RCC 7860 (cell line): ENCODE data around the gene POM121C.
"Not testable (repeated sequence)": the region's sequence is repeated elsewhere in the genome, so short reads cannot be mapped to it uniquely, and the experiment has no call there.

ENCODE experiments used
- DNase-seq: peaks from one replicate; pipeline ENCODE4 v3.0.0-alpha.2; 2015; ENCODE audit warnings: low spot score
- FAIRE-seq: peaks from 2 replicates; lab custom pipeline; 2012; peaks lifted over from hg19 to GRCh38; lab: Jason Lieb, UNC

Gene POM121C

DNA sequence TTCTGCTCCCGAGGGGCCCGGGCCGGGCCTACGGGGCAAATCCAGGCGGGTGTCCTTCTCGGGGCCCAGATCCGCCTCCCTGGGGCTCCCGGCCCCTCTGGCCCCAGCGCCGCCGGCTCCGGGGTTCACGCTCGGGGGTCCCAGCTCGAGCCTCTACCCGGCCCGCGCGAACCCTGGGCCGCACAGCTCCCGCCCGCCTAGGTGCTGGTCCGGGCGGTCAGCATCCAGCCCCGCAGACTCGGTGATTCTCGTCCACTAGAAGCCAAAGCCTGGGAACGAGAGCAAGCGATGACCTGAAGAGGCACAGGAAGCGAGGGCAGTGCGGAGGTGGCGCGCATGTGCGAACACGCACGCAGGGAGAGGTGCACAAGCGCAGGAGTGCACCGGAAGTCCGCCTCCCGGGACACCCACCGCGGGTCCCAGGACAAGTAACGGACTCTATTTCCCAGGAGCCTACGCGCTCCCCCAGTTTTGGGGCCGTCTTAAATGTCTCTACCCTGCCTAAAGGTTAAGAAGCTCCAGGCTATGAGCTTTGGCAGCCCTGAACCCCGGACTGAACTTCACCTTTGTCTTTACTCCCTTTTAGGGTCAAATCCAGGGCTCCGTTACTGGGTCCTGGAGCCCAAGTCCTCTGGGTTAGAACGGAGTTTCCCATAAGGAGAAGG, at the start of gene POM121C:
TSS of gene POM121C (minus strand) at position 321 of the 665 bp plus-strand sequence. CDS start 44,803 bp downstream, outside the sequence.
- FAIRE-seq = peak; percentile 16

DNA sequence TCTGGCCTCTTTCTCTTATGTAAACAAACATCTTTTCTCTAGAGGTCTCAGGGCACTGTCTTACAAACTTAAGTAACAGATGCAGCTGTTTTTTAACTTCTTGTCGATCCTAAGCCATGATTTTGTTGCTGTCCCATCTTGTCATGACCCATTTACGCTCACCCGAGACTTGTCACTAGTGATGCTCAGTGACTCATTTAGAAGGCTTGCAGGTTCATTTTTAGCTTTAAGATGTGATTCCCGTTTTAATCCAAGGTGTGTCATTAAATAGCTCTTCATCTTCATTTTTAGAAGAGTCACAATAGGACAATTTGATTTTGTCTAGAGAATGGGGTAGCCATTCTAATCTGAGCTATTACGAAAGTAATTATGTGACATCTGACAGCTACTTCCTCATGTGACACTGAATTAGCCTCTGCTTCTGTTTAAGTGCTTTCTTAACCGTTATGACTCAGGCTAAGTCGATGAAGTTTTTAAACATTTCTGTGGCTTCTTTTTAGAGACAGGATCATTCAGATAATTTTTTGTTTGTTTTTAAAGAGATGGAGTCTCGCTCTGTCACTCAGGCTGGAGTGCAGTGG, 48.7 kb upstream of the POM121C start:
- DNase-seq (peak; percentile 77), FAIRE-seq (peak; percentile 63)

More for the DNA sequence above, at the start of gene POM121C:
- DNase-seq = peak; percentile 92

DNA sequence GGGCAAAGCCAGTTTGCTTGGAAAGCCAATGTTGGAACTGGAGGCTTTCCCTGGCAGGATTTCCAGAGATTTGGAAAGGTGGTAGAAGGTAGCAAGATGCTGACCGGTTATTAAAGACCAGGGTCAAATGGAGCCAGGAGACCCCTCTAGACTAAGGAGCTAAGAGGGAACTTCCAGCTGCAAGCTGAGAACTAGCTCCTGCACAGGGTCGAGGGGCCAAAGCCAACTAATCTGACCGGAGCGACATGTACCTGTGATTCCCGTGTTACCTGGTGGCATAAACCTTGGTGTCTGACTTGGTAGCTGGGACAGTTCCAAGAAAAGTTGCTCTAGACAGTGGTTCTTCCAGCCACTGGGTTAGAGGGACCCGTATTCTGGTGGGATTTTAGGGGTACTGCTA, 47.8 kb upstream of the POM121C start:
- no peak for FAIRE-seq

DNA sequence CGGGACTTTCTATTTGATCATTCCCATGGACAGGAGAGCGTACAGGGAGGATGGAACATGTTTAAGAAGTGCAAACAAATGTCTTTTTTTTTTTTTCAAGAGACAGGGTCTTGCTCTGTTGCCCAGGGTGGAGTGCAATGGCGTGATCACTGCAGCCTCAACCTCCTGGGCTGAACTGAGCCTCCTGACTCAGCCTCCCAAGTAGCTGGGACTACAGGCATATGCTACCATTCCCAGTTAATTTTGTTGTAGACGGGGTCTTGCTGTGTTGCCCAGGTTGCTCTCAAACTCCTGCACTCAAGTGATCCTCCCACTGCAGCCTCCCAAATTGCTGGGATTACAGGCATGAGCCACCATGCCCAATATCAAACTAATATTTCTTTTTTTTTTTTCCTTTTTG, 46.5 kb upstream of the POM121C start:
- FAIRE-seq (no peak), DNase-seq (no peak)

More for the DNA sequence above, 47.8 kb upstream of the POM121C start:
- DNase-seq = no peak

DNA sequence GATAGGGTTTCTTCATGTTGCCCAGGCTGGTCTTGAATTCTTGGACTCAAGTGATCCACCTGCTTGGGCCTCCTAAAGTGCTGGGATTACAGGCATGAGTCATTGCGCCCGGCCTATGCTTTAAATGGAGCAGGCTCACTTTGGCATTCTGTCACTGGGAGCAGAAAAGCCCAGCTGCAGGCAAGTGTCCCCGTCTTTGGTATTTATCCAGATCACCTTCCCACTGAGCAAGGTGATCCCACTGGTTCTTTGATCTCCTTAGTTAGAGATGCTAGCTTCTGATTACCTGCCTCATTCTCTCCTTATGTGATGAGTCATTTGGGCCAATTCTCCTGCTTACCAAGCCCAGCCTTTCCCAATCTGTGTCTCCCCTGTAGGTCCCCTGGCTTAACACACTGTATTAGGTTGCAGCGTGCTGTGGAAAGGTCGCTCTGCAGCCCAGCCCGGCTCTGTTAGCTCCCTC, 45.3 kb upstream of the POM121C start:
- FAIRE-seq (no peak), DNase-seq (no peak)

DNA sequence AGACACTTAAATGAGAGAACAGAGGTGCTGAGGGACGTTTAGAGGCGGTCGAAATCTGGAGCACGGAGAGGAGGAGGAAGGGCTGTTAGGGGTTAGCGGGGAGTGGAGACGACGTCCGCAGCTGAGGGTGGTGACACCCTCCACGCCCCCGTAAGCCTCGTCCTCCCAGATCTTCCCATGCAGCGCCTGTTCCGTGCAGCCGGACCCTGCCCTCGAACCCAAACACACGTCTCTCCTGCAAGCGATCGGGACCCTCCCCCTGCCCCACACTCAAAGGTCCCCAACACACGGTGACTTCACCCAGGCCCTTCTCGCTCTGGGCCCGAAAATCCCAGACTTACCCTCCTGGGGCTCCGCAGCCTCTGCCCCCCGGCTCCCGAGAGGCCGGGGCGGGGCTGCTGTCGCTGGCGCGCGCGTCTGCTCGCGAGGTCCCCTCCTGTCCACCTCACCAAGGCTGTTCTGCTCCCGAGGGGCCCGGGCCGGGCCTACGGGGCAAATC, 41.2 kb upstream of the POM121C start:
- not testable (repeated sequence) for DNase-seq, FAIRE-seq

DNA sequence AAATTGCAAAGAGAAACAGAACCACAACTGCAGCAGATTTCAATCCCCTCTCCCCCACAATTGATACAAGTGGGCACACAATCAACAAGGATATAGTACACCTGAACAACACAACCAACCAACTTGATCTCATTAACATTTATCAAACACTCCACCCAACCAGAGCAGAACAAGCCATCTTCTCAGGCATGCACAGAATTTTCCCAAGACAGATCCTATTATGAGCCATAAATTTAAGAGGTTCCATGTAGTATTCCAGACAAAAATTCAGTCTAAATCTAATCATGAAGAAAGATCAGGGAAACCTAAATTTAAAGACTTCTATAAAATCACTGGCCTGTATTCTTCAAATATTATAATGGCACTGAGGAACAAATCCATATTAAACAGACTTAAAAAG, 35.6 kb upstream of the POM121C start:
- not testable (repeated sequence) for FAIRE-seq, DNase-seq

DNA sequence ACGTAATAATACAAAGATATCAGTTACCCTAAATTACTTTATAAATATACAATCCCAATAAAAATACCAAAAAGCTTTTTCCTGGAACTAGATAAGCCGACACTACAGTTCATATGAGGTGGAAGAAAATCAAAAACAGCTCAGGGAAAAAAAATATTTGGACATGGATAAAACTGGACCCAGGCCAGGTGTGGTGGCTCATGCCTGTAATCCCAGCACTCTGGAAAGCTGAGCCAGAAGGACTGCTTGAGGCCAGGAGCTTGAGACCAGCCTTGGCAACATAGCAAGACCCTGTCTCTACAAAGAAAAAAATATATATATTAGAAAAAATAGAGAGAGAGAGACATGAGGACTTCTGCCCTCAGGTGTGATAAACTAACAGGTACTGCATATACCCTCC, 32.7 kb upstream of the POM121C start:
- not testable (repeated sequence) for FAIRE-seq, DNase-seq

DNA sequence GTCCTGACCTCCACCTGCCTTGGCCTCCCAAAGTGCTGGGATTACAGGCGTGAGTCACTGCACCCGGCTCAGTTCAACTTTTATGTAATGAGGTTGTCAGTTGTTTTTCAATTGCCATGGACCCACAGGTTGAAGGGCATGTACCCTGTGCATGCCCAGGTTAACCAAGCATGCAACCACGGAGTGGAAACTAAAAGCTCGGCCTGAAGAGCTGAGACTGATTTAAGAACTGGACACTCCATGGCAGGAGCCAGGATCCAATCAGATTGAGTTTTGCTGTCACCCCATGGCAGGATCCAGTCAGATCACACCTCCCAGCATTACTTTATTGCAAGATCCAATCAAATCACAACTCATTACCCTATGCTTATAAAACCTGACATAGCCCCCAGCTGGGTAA, 22.9 kb upstream of the POM121C start:
- peak; percentile 91 for FAIRE-seq
- not testable (repeated sequence) for DNase-seq

DNA sequence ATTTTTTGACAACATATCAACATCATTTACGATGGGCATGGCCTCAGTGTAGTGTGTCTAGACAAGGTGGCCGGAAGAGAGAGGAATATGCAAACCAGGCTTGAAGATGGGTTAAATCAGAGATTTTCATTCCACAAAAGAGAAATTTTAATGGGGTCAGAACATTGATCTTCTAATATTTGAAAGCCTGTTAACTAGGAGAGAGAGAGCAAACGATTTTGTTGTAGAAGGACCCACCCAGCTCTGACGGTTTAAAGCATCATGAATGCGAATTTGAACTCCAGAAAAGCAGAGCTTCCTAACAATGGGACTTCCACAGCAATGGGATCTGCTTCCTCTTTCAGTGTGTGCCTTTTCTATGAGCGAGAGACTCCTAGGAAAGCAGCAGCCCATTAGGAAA, 5.9 kb upstream of the POM121C start, which contains the start of gene SPDYE5:
TSS of gene SPDYE5 (plus strand) at position 301 of the 400 bp plus-strand sequence. CDS start 1,728 bp downstream, outside the sequence.
- not testable (repeated sequence) for FAIRE-seq, DNase-seq

DNA sequence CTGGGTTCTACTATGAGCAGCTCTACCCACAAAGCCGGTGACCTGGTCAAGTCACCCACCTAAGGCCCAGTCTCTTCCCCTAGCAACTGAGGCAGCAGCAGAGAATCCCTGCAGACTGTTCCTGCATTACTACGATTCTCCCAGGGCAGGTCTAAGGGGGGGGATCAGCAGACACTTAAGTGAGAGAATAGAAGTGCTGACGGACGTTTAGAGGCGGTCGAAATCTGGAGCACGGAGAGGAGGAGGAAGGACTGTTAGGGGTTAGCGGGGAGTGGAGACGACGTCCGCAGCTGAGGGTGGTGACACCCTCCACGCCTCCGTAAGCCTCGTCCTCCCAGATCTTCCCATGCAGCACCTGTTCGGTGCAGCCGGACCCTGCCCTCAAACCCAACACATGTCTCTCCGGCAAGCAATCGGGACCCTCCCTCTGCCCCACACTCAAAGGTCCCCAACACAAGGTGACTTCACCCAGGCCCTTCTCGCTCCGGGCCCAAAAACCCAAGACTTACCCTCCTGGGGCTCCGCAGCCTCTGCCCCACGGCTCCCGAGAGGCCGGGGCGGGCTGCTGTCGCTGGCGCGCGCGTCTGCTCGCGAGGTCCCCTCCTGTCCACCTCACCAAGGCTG, 632 bp downstream of the POM121C start:
- DNase-seq, FAIRE-seq: not testable (repeated sequence)

DNA sequence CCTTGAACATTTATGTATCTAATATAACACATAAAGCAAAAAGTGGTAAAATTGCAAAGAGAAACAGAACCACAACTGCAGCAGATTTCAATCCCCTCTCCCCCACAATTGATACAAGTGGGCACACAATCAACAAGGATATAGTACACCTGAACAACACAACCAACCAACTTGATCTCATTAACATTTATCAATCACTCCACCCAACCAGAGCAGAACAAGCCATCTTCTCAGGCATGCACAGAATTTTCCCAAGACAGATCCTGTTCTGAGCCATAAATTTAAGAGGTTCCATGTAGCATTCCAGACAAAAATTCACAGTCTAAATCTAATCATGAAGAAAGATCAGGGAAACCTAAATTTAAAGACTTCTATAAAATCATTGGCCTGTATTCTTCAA, 5.8 kb downstream of the POM121C start:
- DNase-seq = not testable (repeated sequence)

DNA sequence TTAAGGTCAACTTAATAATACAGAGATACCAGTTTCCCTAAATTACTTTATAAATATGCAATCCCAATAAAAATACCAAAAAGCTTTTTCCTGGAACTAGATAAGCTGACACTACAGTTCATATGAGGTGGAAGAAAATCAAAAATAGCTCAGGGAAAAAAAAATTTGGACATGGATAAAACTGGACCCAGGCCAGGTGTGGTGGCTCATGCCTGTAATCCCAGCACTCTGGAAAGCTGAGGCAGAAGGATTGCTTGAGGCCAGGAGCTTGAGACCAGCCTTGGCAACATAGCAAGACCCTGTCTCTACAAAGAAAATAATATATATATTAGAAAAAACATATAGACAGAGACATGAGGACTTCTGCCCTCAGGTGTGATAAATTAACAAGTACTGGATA, 8.6 kb downstream of the POM121C start:
- FAIRE-seq, DNase-seq: not testable (repeated sequence)

More for the DNA sequence above, 5.8 kb downstream of the POM121C start:
- FAIRE-seq = not testable (repeated sequence)

DNA sequence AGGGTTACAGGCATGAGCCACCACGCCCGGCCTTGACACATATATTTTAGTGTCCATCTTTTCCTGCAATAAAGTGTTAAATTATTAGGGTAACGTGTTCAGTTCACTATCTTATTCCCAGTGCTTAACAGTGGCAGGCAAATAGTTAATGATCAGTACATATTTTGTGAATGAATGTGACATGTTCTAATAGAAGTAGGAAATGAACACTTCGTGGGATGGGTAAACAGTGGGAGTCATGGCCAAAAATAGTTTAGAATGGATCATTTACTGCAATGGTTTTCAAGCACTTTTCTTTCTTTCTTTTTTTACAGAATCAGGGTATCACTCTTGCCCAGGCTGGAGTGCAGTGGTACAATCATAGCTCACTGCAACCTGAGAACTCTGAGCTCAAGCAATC, 15.9 kb downstream of the POM121C start:
- DNase-seq, FAIRE-seq: not testable (repeated sequence)

DNA sequence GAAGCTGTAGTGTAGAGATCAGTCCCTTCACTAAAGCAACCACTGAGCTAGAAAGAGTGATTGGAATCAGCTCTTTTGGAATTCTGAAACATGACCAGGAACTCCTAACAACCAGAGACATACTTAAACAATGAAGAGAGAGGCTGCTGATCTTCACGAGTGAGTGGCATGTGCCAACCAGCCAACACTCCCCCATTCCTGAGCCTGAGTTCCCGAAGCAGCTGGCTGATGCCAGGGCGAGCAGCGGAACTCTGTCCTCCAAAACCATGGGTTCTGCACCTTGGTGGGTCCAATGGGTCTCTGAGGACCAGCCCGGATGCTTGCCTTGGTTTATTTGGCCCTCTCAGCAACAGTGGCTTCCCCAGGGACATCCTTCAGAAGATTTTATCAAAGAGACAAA, 25.6 kb downstream of the POM121C start:
- FAIRE-seq, DNase-seq: not testable (repeated sequence)

DNA sequence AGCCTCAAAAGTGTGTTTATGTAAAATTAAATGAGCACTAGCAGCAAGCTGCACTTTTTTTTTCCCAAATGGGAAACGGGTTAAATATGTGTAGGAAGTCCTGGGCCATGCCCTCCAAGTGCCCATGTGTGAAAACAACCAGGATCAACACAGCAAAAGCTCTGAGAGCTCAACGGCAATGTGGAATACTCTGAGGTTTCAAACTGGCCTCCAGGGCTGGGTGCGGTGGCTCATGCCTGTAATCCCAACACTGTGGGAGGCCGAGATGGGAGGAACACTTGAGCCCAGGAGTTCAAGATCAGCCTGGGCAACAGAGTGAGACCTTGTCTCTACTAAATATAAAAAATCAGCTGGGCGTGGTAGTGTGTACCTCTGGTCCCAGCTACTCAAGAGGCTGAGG, 28.1 kb downstream of the POM121C start:
- not testable (repeated sequence) for FAIRE-seq, DNase-seq

DNA sequence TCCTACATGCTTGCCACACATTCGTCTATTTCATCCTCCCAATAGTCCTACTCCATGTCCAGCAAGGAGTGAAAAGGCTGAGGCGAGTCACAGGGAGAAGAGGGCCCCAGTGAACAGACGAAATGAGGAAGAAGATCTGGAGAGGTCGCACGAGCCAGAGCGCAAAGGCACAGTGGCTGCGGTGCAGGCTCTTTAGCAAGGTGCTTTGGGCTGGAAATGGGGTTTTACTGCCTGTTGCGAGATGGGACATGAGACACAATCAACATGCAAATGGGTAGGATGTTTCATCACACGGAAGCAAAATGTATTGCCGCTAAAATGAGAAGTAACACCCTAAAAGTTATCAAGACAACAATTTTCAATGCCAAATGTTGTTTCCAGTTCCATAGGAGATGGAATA, 29.7 kb downstream of the POM121C start:
- FAIRE-seq, DNase-seq: not testable (repeated sequence)

DNA sequence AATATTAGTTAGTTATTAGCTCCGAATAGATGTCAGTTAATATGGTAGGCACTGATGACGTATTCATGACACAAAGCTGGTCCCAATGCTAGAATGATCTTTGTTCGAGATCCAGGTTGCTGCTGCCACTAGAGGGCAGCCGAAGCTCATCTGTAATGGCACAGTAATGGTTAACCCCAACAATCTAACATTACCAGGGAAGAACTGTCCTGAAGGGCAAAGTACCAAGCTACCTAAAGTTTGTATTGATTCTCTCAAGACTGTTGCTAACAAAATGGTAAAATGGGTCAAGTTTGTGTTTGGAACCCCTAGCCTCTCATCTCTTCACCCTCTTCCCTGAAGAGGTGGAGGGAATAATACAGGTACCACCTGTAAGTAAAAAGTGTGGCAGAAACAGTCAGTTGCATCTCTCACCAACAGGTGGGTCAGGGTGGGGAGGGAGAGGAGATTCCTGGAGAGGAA, 33.6 kb downstream of the POM121C start:
- DNase-seq = not testable (repeated sequence)
- FAIRE-seq = peak; percentile 82

DNA sequence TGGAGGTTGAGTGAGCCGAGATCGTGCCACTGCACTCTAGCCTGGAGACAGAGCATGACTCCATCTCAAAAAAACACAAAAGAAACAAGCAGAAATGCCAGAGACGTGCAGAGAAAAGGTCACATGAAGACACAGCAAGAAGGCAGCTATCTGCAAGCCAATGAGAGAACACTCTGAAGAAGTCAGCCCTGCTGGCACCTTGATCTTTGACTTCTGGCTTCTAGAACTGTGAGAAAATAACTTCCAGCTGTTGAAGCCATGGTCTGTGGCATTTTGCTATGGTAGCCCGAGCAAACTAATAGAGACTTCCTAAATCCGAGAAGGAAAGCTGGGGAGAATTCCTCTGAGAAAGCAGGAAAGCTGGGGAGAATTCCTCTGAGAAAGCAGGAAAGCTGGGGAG, 36.2 kb downstream of the POM121C start:
- not testable (repeated sequence) for DNase-seq, FAIRE-seq

DNA sequence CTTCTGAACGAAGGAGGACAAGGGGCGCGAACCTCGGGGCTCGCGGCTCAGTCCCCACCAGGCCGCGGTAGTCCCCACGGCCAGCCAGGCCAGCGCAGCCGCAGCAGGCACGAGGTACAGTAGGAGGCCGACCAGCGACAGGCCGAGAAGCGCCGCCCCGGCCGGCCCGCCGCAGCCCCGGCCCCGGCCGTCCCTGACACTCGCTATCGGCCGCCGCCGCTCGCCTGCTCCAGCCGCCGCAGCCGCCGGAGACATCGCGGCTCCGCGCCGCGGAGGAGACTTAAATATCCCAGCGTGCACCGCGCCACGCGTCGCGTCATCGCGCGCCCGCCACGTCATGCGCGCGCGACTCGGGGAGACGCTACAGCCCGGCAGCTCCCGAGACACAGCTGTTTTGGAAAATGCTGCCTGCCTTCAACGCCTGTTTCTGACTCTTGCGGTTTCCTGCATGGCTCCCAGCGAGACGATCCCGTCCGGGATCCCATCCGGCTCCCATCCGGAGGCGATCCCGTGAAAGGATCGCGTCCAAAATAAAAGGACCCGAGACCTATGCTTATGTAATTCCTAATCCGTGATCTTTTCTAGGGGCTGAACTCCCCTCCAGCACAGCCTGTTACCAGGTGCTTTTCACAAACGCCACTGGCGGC, 43.5 kb downstream of the POM121C start:
- FAIRE-seq, DNase-seq: not testable (repeated sequence)

DNA sequence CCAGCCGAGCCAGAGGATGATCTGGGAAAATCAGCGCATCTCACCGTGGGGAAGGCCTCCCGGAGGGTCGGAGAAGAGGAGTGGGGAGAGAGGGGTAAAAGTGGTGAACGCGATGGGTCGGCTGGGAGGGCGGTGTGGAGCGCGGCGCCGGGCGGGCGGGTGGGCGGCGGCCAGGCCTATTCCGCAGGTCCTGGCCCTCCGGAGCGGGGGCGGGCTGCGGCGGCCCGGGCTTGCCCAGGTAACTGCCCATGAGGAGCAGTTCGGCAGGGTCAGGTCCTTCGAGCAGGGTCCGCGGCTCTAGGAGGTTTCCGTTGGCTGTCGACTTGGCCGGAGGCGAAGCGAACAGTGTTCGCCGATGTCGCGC, 44.0 kb downstream of the POM121C start:
- not testable (repeated sequence) for DNase-seq, FAIRE-seq
